Right lobe of liver (tissue), 6 donors: ENCODE data around the gene GNG14. TPM values are rescaled to one million over a fixed set of nuclear protein-coding genes. Genes with fewer than 3 reads are reported as not detected.

Source experiments
- ATAC-seq, 4 donors: fragments of 200-7000 bp; cut with Tn5 transposase; one replicate each; pipeline ENCODE4 v1.9.1; 2020; ENCODE audit warnings: mild to moderate bottlenecking in 4 of 4, moderate library complexity in 4 of 4
- DNase-seq, 3 donors: peaks; one replicate each; pipeline ENCODE4 v3.0.0-alpha.2; 2020
- H3K27ac ChIP-seq, 3 donors: fragments of 200-600 bp; one replicate each; pipeline ENCODE4 v1.8.0; 2022
- H3K27me3 ChIP-seq, 2 donors: fragments of 200-600 bp; one replicate each; pipeline ENCODE4 v1.8.0; 2022
- H3K36me3 ChIP-seq, 4 donors: fragments of 200-600 bp; sonication (generic) in 1 of 4; one replicate each; pipeline versions ENCODE4 v1.5.1 to v1.8.0; 2017 to 2022; ENCODE audit warnings: control low read depth in 1 of 4
- H3K4me1 ChIP-seq, 4 donors: fragments of 200-600 bp; sonication (generic) in 1 of 4; one replicate each; pipeline versions ENCODE4 v1.5.1 to v1.8.0; 2017 to 2022; ENCODE audit warnings: control low read depth in 1 of 4
- H3K4me3 ChIP-seq, 3 donors: fragments of 200-600 bp; one replicate each; pipeline ENCODE4 v1.8.0; 2022
- H3K9me3 ChIP-seq, 4 donors: fragments of 200-600 bp; sonication (generic) in 1 of 4; one replicate each; pipeline versions ENCODE4 v1.5.1 to v1.8.0; 2017 to 2022; ENCODE audit warnings: control low read depth in 1 of 4
- CTCF ChIP-seq, 4 donors: fragments of 200-600 bp in 3 of 4; fragments of 450-650 bp in 1 of 4; IDR thresholded peaks; one replicate each; pipeline versions ENCODE4 v1.5.1 to v1.8.0; 2016 to 2022; ENCODE audit warnings: antibody characterized with exemption in 4 of 4, mild to moderate bottlenecking in 2 of 4
- POLR2A ChIP-seq: fragments of 450-650 bp; IDR thresholded peaks from one replicate; pipeline ENCODE4 v1.6.1; 2017; ENCODE audit warnings: antibody characterized with exemption, mild to moderate bottlenecking
- WGBS: methylation state at CpG from one replicate; pipeline ENCODE4 v1.1.6; 2018; ENCODE audit warnings: low coverage, low lambda C conversion rate; ENCODE audit not compliant: insufficient coverage; ENCODE audit errors: missing lambda C conversion rate; 5-methylcytosine and 5-hydroxymethylcytosine counted together
- intact Hi-C, 2 donors: fragments of 100-400 bp; cut with DNase I; formaldehyde crosslinking; loops; one replicate each; pipeline versions ENCODE4 v1.11.2 to v1.14.1; 2022
- total RNA-seq, 6 experiments: library from RNA; depleted of rRNA in 2 of 6; stranded (reverse); fragments of >200 nt in 2 of 6; fragmentation: NEBNext Ultra II Directional in 3 of 6; extraction: Animal tissue kit (Norgen Biotek cat#: 25700) in 3 of 6; gene quantifications; one replicate each; pipeline versions ENCODE4 v1.1.0 to v1.2.4, GENCODE V29; 2016 to 2023
- donor health status: DM: no; HTN: yes; CAD: no.
- donor health status: DM: no; HTN: no; CAD: no.
- donor health status: DM: no; HTN: no; CAD: no.
- donor health status: DM: no; HTN: yes; CAD: no.
- donor health status: DM: no; HTN: yes; CAD: no.

GNG14 gene
- total RNA-seq, 6 experiments from 2014 or later: not detected

GRCh38 chr19:12715929-12716328, 28.1 kb downstream of the GNG14 start:
- 77% methylated on average over 2 of the region's 3 CpGs for WGBS
- Histone ChIP-seq H3K9me3 (no peaks in the 10 kb centered on the region), H3K27ac (no peak overlapping the region), H3K36me3 (peaks cover 16 to 46% (median 33%) of the 10 kb centered on the region in 4 donors), H3K4me3 (no peak overlapping the region), H3K27me3 (no peaks in the 10 kb centered on the region), H3K4me1 (peaks cover 0 to 7% (median under 1%) of the 10 kb centered on the region in 4 donors)
- no peak for DNase-seq
- no peak for TF ChIP-seq POLR2A
- no peak for TF ChIP-seq CTCF (IDR thresholded peaks at IDR 0.05)
- ATAC-seq: peak in 1 of 4 donors; percentile 40
- intact Hi-C loops: no loop called here

GRCh38 chr19:12720296-12720695, 32.5 kb downstream of the GNG14 start:
- intact Hi-C loops: loop anchor here in 1 of 2 donors (10.0 kb wide), 1 partner anchor 55 kb away; the partner anchor contains the start of gene HOOK2
- H3K9me3 ChIP-seq: no peaks in the 10 kb centered on the region
- DNase-seq (no peak), ATAC-seq (no peak)
- H3K4me3 ChIP-seq: no peak overlapping the region
- TF ChIP-seq POLR2A (no peak), CTCF (IDR thresholded peaks at IDR 0.05) (no peak)
- 84% methylated on average over 6 of the region's 10 CpGs for WGBS
- H3K4me1 ChIP-seq: peaks cover 0 to 19% (median 4%) of the 10 kb centered on the region in 4 donors
- H3K27me3 ChIP-seq: no peaks in the 10 kb centered on the region
- H3K36me3 ChIP-seq: peaks cover 3 to 14% (median 7%) of the 10 kb centered on the region in 4 donors
- no peak overlapping the region for H3K27ac ChIP-seq

GRCh38 chr19:12720851-12721655, 33.3 kb downstream of the GNG14 start:
- H3K36me3 ChIP-seq: peaks cover 0 to 9% (median 5%) of the 10 kb centered on the region in 4 donors
- ATAC-seq: peak in 3 of 4 donors; percentile 3 to 15 (median 12)
- peak overlapping the region; percentile 56 to 75 (median 60) for H3K4me3 ChIP-seq
- peaks cover 0 to 17% (median 4%) of the 10 kb centered on the region in 4 donors for H3K4me1 ChIP-seq
- H3K27ac ChIP-seq: peak overlapping the region; percentile 21 to 81 (median 71)
- no peaks in the 10 kb centered on the region for H3K27me3 ChIP-seq
- 0% methylated on average over 6 of the region's 59 CpGs for WGBS
- intact Hi-C loops: loop anchor here in 1 of 2 donors (10.0 kb wide), 1 partner anchor 54 kb away; the partner anchor contains the start of gene HOOK2
- H3K9me3 ChIP-seq: no peaks in the 10 kb centered on the region
- peak in 1 of 3 donors; percentile 38 for DNase-seq
- TF ChIP-seq POLR2A (no peak), CTCF (IDR thresholded peaks at IDR 0.05) (no peak)

- peak overlapping the region; percentile 56 to 75 (median 60) for H3K4me3 ChIP-seq
- ATAC-seq: peak; percentile 45 to 61 (median 52)
- no peak for TF ChIP-seq CTCF (IDR thresholded peaks at IDR 0.05)
- TF ChIP-seq POLR2A: no peak
- H3K36me3 ChIP-seq: peaks cover 0 to 9% (median 5%) of the 10 kb centered on the region in 4 donors
- H3K9me3 ChIP-seq: no peaks in the 10 kb centered on the region
- DNase-seq: peak; percentile 65 to 69 (median 66)
- WGBS: 0% methylated on average over 17 of the region's 65 CpGs
- intact Hi-C loops: loop anchor here in 1 of 2 donors (10.0 kb wide), 1 partner anchor 53 kb away; the partner anchor contains the start of gene HOOK2
- H3K27ac ChIP-seq: peak overlapping the region; percentile 71 to 82 (median 81)
- peaks cover 0 to 16% (median 3%) of the 10 kb centered on the region in 4 donors for H3K4me1 ChIP-seq
- no peaks in the 10 kb centered on the region for H3K27me3 ChIP-seq
Measured at GRCh38 chr19:12721656-12722565, 34.1 kb downstream of the GNG14 start.
